ENCODE measurements around the gene ADM.

The ADM gene

DNA sequence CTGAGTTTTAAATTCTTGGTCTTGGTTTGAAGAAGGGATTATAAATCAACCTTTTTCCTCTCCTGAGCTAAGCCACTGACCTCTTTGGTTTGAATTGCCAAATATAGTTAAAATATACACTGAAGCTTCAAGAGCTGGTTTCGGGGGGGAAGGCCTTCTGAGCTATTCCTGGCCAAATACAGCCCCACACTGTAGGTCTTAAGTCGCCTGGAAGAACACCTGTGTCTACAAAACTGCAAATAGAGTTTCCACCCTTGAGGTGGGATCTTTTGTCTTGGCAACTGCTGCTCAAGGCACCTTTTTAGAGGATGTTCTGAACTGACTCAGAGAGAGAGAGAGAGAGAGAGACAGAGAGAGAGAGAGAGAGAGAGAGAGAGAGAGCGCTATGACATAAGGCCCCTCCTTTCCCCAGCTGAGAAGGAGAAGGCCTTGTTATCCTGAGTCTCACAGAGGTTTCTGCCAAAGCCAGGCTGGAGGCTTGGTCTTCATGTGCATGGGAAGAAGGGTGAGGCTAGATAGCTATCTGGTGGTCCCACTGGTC is 5.5 kb downstream of the ADM start:
- no peak for FAIRE-seq

GRCh38 chr11:10311802-10312201 is 6.9 kb downstream of the ADM start:
- no peak for FAIRE-seq

GRCh38 chr11:10314199-10315072 is 9.6 kb downstream of the ADM start:
- FAIRE-seq, result peak; percentile 92

DNA sequence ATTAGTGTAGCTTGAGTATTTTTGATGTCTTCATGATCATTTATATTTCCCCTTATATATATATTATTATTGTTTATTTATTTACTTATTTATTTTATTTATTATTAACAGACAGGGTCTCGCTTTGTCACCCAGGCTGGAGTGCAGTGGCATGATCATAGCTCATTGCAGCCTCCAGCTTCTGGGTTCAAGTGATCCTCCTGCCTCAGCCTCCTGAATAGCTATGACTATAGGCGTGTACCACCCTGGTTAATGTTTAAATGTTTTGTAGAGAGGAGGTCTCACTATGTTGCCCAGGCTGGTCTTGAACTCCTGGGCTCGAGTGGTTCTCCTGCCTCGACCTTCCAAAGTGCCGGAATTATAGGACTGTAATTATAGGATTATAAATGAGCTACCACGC is 10.2 kb downstream of the ADM start:
- FAIRE-seq, result no peak

- peak; percentile 98 for FAIRE-seq
These were observed 12.4 kb downstream of the ADM start for GRCh38 chr11:10317151-10317755.

DNA sequence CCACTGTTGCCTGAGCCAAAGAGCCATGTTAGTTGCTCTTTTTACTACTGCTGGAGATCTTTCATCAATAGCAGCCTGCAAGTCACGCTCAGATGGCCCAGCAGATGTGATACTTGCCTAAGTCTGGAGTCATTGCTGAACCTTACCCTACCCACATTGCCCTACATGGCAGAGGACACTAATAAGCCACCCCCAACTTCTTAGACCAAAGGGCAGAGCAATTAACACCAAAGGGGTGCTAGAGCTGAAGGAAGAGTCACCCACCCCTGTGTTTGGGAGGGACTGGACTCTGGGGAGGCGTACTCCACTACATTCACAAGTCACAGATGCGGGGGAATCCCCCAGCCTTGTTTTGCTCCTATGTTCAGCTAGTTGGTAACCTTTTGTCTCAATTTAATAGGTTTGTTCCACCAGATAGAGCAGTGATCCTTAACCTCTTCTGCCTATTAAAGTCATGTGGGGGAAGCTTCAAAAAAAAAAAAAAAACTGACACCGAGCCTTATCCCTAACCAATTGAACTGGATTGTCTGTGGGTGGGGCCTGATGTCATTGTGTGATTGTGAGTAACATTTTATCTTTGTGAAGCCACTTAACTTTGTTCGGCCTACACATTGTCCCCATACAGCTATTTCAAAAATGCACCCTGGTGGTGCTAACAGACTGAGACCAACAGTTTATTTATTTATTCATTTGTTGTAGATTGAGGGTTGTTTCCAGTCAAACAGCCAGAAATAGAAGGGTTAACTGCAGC is 13.1 kb downstream of the ADM start:
- FAIRE-seq, result peak; percentile 78

DNA sequence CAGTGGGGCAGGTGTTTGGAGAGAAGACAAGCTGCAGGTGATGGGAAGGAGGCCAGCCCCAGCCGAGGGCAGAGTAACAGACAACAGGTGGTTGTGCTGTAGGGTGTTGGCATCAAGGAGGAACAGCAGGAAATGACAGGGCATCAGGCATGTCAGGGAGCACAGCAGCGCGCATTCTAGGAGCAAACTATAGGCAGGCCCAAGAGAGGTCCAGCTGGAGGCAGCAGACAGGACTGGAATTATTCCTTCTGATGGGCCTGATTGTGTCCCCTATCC is 13.6 kb downstream of the ADM start:
- FAIRE-seq, result no peak

GRCh38 chr11:10319702-10320558 is 15.1 kb downstream of the ADM start:
- FAIRE-seq, result no peak

GRCh38 chr11:10320736-10321465 is 16.0 kb downstream of the ADM start:
- FAIRE-seq, result no peak

DNA sequence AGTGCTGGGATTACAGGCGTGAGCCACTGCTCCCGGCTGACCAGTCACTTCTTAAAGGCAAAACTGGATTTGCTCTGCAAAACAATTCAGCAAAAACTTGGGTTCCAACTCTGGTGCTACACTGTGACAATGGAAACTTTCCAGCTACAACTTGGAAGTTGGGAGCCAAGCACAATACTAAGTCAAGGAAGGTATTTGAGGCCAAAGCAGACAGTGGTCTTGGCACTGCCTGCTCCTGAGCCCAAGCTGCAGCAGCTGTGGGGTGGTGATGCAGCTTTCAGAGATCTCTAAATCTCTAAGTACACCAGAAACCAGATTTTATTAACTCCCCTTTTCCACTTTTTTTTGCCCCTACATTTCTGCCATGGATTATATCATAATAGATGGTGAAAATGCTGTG is 17.5 kb downstream of the ADM start:
- FAIRE-seq, result no peak

GRCh38 chr11:10322830-10323792 is 18.2 kb downstream of the ADM start:
- peak; percentile 97 for FAIRE-seq

GRCh38 chr11:10323793-10324170 is 18.9 kb downstream of the ADM start:
- no peak for FAIRE-seq

DNA sequence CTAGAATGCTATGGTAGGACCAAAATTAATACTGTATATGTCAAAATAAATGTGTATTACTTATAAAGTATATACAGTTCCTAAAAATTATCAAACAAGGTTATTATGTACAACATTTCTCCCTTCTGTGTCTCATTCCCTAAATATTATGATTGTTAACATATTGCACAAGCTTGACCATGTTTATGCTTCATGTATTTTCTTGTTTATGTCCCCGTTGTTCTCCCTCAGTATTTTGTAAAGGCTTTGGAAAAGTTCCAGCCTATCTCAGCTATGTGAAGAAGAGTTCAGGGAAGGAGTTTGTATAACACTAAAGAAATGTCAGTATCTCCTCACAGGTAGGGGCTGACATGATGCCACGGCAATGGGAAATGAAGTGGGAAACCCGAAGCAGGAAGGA is 19.6 kb downstream of the ADM start:
- FAIRE-seq, result no peak

GRCh38 chr11:10325277-10326011 is 20.6 kb downstream of the ADM start:
- no peak for FAIRE-seq

GRCh38 chr11:10326012-10326964 is 21.4 kb downstream of the ADM start:
- FAIRE-seq, result no peak

DNA sequence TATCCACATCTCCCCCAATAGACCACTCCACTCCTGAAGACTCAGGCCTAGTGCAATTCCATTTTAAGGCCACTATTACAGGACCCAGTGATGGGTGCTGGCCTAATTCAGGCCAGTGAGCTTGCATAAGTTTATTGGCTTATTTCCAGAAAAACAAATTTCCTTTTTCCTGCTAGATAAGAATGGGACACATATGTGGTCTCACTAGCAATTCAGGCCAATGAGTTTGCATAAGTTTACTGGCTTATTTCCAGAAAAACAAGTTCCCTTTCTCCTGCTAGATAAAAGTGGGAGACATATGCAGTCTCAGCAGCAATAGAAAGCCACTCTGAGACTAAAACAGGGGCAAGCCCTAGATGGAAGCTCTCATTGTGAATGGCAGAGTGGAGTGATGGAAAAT is 22.4 kb downstream of the ADM start:
- FAIRE-seq, result no peak

DNA sequence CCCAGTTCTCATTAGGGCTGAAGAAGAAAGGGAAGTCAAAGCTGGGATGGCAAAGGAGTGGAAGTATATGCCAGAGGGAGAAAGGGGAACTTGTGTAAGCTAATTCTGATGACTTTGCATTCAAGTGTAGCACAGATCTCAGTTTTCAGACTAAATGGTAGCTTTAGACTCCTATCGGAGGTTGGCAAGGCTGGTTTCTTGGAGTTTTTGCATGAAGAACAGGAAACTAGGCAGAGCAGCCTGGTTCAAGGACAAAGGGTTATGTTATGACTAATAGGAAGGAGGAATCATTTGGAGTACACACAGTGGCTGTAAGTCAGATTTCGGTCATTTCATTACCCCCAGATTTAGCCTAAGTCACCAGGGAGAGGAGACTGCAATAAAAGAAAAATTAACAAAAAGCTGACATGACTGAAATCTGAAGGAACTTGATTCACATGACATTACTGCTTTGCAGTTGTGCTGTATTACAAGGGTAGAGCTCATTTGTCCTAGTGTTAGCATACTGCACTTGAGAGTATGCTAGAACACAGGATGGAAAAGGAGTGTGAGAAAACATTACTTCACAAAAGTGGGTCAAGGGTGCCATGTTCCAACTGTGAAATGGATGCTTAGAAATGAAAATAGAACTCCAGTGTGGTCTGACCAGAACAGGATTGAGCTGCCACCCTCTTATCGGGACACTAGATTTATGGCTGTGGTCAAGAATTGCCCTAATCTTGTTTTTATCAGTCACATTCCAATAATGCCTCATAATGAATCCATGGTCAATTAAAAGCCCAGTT is 23.6 kb downstream of the ADM start:
- FAIRE-seq, result no peak

GRCh38 chr11:10329356-10329755 is 24.5 kb downstream of the ADM start:
- FAIRE-seq, result no peak

Measured in TTC549 (cell line).